Mammary microvascular endothelial cell (primary cell): ENCODE measurements around the gene BCAR1. TPM values are rescaled to one million over a fixed set of nuclear protein-coding genes. Genes with fewer than 3 reads are reported as not detected.

ENCODE experiments used
- total RNA-seq: library from RNA; depleted of rRNA; stranded (reverse); fragments of >200 nt; gene quantifications from 2 replicates; pipeline ENCODE4 v1.2.3, GENCODE V29; 2015

The BCAR1 gene, protein sequence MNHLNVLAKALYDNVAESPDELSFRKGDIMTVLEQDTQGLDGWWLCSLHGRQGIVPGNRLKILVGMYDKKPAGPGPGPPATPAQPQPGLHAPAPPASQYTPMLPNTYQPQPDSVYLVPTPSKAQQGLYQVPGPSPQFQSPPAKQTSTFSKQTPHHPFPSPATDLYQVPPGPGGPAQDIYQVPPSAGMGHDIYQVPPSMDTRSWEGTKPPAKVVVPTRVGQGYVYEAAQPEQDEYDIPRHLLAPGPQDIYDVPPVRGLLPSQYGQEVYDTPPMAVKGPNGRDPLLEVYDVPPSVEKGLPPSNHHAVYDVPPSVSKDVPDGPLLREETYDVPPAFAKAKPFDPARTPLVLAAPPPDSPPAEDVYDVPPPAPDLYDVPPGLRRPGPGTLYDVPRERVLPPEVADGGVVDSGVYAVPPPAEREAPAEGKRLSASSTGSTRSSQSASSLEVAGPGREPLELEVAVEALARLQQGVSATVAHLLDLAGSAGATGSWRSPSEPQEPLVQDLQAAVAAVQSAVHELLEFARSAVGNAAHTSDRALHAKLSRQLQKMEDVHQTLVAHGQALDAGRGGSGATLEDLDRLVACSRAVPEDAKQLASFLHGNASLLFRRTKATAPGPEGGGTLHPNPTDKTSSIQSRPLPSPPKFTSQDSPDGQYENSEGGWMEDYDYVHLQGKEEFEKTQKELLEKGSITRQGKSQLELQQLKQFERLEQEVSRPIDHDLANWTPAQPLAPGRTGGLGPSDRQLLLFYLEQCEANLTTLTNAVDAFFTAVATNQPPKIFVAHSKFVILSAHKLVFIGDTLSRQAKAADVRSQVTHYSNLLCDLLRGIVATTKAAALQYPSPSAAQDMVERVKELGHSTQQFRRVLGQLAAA
- total RNA-seq = 243 and 270 TPM in 2 replicates

GRCh38 chr16:75251280-75252048 lies at the start of gene BCAR1:
BCAR1 (minus strand) TSS chr16:75251624; CDS start chr16:75251482, 142 bp downstream.

GRCh38 chr16:75218256-75219076 lies 33.0 kb downstream of the BCAR1 start, which contains the start of gene CTRB1:
CTRB1 (plus strand) TSS chr16:75218988; CDS start chr16:75219008, 20 bp downstream.

GRCh38 chr16:75206749-75207451 lies 44.5 kb downstream of the BCAR1 start, which contains the start of gene CTRB2:
CTRB2 (minus strand) TSS chr16:75207161; CDS start chr16:75207141, 20 bp downstream.

Other genes with a start within 250 kb of the BCAR1 start
- gene LDHD, start 134.8 kb downstream of the BCAR1 start, total RNA-seq = 0.34 and 0.40 TPM in 2 replicates
- gene ZFP1, start 103.1 kb downstream of the BCAR1 start, total RNA-seq = 5.7 and 6.9 TPM in 2 replicates
- not detected in 2 replicates for gene CTRB2, start 44.5 kb downstream of the BCAR1 start, total RNA-seq
- not detected in 2 replicates for gene CTRB1, start 32.6 kb downstream of the BCAR1 start, total RNA-seq
- gene CFDP1, start 181.9 kb upstream of the BCAR1 start, total RNA-seq = 137 and 184 TPM in 2 replicates
- 14.3 and 17.0 TPM in 2 replicates for gene TMEM170A, start 213.1 kb upstream of the BCAR1 start, total RNA-seq
- gene CHST6, start 243.8 kb upstream of the BCAR1 start, total RNA-seq = 0.20 and 0.44 TPM in 2 replicates